ENCODE data around the gene PPARA.
A peak's percentile ranks its signal among the peaks of the same experiment; 100 is the strongest.

Gene PPARA

GRCh38 chr22:46175631-46176030, 25.3 kb downstream of the PPARA start:
- H3K27ac ChIP-seq, result peak overlapping the region; percentile 57; the same call in 1 of the 2 replicates
- TF ChIP-seq CTCF (conservative IDR thresholded peaks at IDR 0.05), result no peak

GRCh38 chr22:46176508-46177003, 26.2 kb downstream of the PPARA start:
- peak overlapping the region; percentile 57; the same call in 1 of the 2 replicates for H3K27ac ChIP-seq
- TF ChIP-seq CTCF (conservative IDR thresholded peaks at IDR 0.05), result no peak

- H3K27ac ChIP-seq, result peak overlapping the region; percentile 57
- no peak for TF ChIP-seq CTCF (conservative IDR thresholded peaks at IDR 0.05)
These were observed 28.6 kb downstream of the PPARA start for GRCh38 chr22:46178755-46179505.

- no peak for TF ChIP-seq CTCF (conservative IDR thresholded peaks at IDR 0.05)
- no peak overlapping the region for H3K27ac ChIP-seq
These were observed 29.4 kb downstream of the PPARA start for GRCh38 chr22:46179748-46180147.

- TF ChIP-seq CTCF (conservative IDR thresholded peaks at IDR 0.05), result no peak
- H3K27ac ChIP-seq, result no peak overlapping the region
These were observed 30.2 kb downstream of the PPARA start for GRCh38 chr22:46180370-46181137.

GRCh38 chr22:46183733-46184132, 33.4 kb downstream of the PPARA start:
- no peak for TF ChIP-seq CTCF (conservative IDR thresholded peaks at IDR 0.05)
- H3K27ac ChIP-seq, result no peak overlapping the region

GRCh38 chr22:46185283-46185682, 35.0 kb downstream of the PPARA start:
- H3K27ac ChIP-seq, result no peak overlapping the region
- no peak for TF ChIP-seq CTCF (conservative IDR thresholded peaks at IDR 0.05)
